Adipose tissue (tissue), 3 donors: ENCODE results near the gene ZNF554. TPM values are rescaled to one million over a fixed set of nuclear protein-coding genes. Genes with fewer than 3 reads are reported as not detected.

Source experiments
- polyA plus RNA-seq, 3 donors: library from polyadenylated mRNA; stranded (reverse); fragments of 200-250 nt; gene quantifications; one replicate each; pipeline ENCODE4 v1.2.3, GENCODE V29; 2013
- donor health status: healthy with polysubstance abuse.
- donor health status: Bipolar disorder and iron deficiency.
- donor health status: healthy.

Gene ZNF554
- polyA plus RNA-seq, 3 donors: 1.2 to 2.9 (median 1.7) TPM

Other genes with a start within 250 kb of the ZNF554 start
- 1 to 10 TPM; 2.8 to 4.0 (median 2.9) TPM for gene GNG7, start 117.2 kb upstream of the ZNF554 start, polyA plus RNA-seq
- 1 to 10 TPM; 1.9 to 6.8 (median 2.2) TPM for gene DIRAS1, start 98.5 kb upstream of the ZNF554 start, polyA plus RNA-seq
- gene SLC39A3, start 79.9 kb upstream of the ZNF554 start, polyA plus RNA-seq: 10 to 100 TPM; 16.0 to 35.2 (median 24.1) TPM
- gene SGTA, start 36.6 kb upstream of the ZNF554 start, polyA plus RNA-seq: 10 to 100 TPM; 37.0 to 49.7 (median 45.7) TPM
- gene THOP1, start 34.4 kb upstream of the ZNF554 start, polyA plus RNA-seq: 10 to 100 TPM; 24.0 to 33.0 (median 32.8) TPM
- gene ZNF555, start 21.6 kb downstream of the ZNF554 start, polyA plus RNA-seq: 1 to 10 TPM in 2 of 3 donors, under 1 TPM in 1; 0.85 to 7.9 (median 1.7) TPM
- under 1 TPM in 1 of 3 donors, not detected in 2; 0.17 TPM for gene ZNF556, start 47.5 kb downstream of the ZNF554 start, polyA plus RNA-seq
- 1 to 10 TPM; 1.3 to 3.0 (median 2.2) TPM for gene ZNF57, start 81.1 kb downstream of the ZNF554 start, polyA plus RNA-seq
- gene ZNF77, start 125.1 kb downstream of the ZNF554 start, polyA plus RNA-seq: 1 to 10 TPM; 1.1 to 2.1 (median 1.7) TPM
- 1 to 10 TPM in 2 of 3 donors, under 1 TPM in 1; 0.77 to 2.2 (median 1.8) TPM for gene TLE6, start 157.7 kb downstream of the ZNF554 start, polyA plus RNA-seq
- 10 to 100 TPM; 21.1 to 53.6 (median 25.2) TPM for gene TLE2, start 209.4 kb downstream of the ZNF554 start, polyA plus RNA-seq
- 100 to 1,000 TPM; 266 to 554 (median 286) TPM for gene TLE5, start 242.6 kb downstream of the ZNF554 start, polyA plus RNA-seq